ENCODE measurements around the gene FLII.
"Not testable (repeated sequence)": the region's sequence is repeated elsewhere in the genome, so short reads cannot be mapped to it uniquely, and the experiment has no call there.

FLII gene

GRCh38 chr17:18258356-18259038 is at the start of gene FLII:
Gene FLII, minus strand, starts transcription at chr17:18258738. Its CDS starts 48 bp downstream, at chr17:18258690.
- no peak for FAIRE-seq
- peak; percentile 95 for TF ChIP-seq POLR2A (IDR thresholded peaks at IDR 0.05; ENCODE audit: low read depth, low read length)
- no peak for DNase-seq (ENCODE audit: insufficient read length, low spot score)

GRCh38 chr17:18303206-18303605 is 44.7 kb upstream of the FLII start:
- FAIRE-seq, result not testable (repeated sequence)

DNA sequence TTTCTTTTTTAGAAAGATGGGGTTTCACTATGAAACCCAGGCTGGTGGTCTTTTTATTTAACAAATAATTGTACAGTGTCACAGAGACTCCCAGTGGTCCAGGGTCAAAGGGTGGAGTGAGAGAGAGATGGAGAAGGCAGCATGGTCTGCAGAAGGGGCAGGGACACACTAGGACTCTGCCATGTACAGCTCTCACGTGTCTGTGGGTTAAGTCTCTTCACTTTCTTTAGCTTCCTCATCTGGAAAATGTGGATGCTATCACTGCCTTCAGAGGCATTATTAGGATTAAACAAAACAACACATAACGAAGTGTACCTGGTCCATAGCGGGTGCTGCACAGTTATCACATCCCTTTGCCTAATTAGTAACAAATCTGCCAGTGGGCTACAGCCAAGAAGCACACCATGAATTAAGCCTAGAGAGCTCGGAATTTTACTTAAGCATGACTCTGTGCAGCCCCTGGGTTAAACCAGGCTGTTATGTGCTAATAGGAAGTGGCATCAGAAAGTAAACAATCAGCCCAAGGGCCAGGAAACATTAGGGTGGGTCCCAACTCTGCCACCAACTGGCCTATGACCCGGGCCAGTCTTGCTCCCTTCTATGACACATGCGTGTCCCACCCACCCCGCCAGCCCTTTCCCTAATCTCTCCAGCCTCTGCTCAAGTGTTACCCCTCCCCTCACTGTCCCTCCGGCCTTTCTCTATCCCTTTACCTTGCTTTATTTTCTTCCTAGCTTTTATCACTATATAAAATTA is 42.4 kb upstream of the FLII start:
- TF ChIP-seq POLR2A (IDR thresholded peaks at IDR 0.05; ENCODE audit: low read depth, low read length), result no peak
- DNase-seq (ENCODE audit: insufficient read length, low spot score) (no peak), FAIRE-seq (no peak)

More at GRCh38 chr17:18303206-18303605, 44.7 kb upstream of the FLII start:
- DNase-seq (ENCODE audit: insufficient read length, low spot score), result not testable (repeated sequence)

DNA sequence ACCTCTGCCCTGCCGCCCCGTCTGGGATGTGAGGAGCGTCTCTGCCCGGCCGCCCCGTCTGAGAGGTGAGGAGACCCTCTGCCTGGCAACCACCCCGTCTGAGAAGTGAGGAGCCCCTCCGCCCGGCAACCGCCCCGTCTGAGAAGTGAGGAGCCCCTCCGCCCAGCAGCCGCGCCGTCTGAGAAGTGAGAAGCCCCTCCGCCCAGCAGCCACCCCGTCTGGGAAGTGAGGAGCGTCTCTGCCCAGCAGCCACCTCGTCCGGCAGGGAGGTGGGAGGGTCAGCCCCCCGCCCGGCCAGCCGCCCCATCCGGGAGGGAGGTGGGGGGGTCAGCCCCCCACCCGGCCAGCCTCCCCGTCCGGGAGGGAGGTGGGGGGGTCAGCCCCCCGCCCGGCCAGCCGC is 39.5 kb upstream of the FLII start:
- FAIRE-seq; DNase-seq (ENCODE audit: insufficient read length, low spot score): not testable (repeated sequence)

DNA sequence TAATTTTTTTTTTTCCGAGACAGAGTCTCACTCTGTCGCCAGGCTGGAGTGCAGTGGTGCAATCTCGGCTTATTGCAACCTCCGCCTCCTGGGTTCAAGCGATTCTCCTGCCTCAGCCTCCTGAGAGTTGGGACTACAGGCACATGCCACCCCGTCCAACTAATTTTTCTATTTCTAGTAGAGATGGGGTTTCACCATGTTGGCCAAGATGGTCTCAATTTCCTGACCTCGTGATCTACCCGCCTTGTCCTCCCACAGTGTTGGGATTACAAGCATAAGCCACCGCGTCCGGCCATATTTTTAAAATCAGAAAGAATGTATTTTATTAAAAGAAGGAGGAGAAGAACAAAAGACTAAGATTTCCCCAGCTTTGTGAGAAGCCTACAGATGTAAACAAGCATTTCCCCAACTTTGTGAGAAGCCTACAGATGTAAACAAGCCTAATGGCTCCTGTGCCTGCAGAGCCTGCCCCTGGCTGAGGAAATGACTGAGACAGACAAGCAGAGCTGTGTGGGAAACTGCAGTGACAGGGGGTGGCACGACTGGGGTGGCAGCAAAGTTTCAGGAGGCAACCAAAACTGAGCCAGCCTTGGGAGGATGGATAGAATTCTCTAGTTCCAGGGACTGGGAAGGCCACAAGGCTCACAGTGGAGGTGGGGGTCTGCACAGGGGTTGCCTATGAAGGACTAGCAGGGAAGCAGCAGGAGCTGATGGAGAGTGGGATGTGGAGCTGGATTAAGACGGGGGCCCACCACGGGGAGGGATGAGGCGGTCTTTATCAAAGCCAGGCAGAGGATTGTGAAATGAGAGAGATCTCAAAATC is 33.4 kb upstream of the FLII start:
- DNase-seq (ENCODE audit: insufficient read length, low spot score) (no peak), FAIRE-seq (no peak)
- no peak for TF ChIP-seq POLR2A (IDR thresholded peaks at IDR 0.05; ENCODE audit: low read depth, low read length)

GRCh38 chr17:18285296-18285695 is 26.8 kb upstream of the FLII start:
- FAIRE-seq (no peak), DNase-seq (ENCODE audit: insufficient read length, low spot score) (no peak)
- TF ChIP-seq POLR2A (IDR thresholded peaks at IDR 0.05; ENCODE audit: low read depth, low read length), result no peak

DNA sequence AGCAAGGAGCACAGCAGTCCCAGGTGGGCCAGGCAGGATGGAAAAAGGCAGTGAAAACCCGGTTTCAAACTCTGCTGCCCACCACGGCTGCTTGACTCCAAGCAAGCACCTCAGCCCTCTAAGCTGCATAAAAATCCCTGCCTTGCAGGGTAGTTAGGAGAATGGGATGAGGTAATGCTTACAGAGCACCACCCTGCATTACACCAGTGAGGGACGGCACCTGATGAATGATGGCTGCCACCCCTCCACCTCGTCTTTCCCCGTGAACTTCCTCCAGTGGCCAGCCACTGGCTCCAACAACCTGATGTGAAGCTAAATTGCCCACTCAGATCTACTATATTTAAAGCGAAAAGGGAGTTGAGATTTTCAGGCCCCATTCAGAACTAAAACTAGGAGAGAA is 23.2 kb upstream of the FLII start:
- TF ChIP-seq POLR2A (IDR thresholded peaks at IDR 0.05; ENCODE audit: low read depth, low read length), result no peak
- FAIRE-seq (no peak), DNase-seq (ENCODE audit: insufficient read length, low spot score) (no peak)

GRCh38 chr17:18280766-18281371 is 22.3 kb upstream of the FLII start:
- DNase-seq (ENCODE audit: insufficient read length, low spot score) (no peak), FAIRE-seq (no peak)
- TF ChIP-seq POLR2A (IDR thresholded peaks at IDR 0.05; ENCODE audit: low read depth, low read length), result no peak

GRCh38 chr17:18280249-18280648 is 21.7 kb upstream of the FLII start:
- FAIRE-seq (no peak), DNase-seq (ENCODE audit: insufficient read length, low spot score) (no peak)
- no peak for TF ChIP-seq POLR2A (IDR thresholded peaks at IDR 0.05; ENCODE audit: low read depth, low read length)

GRCh38 chr17:18278867-18279266 is 20.3 kb upstream of the FLII start:
- no peak for FAIRE-seq
- no peak for TF ChIP-seq POLR2A (IDR thresholded peaks at IDR 0.05; ENCODE audit: low read depth, low read length)
- no peak for DNase-seq (ENCODE audit: insufficient read length, low spot score)

- no peak for TF ChIP-seq POLR2A (IDR thresholded peaks at IDR 0.05; ENCODE audit: low read depth, low read length)
- DNase-seq (ENCODE audit: insufficient read length, low spot score) (no peak), FAIRE-seq (no peak)
These were observed 18.5 kb upstream of the FLII start for GRCh38 chr17:18277076-18277475.

DNA sequence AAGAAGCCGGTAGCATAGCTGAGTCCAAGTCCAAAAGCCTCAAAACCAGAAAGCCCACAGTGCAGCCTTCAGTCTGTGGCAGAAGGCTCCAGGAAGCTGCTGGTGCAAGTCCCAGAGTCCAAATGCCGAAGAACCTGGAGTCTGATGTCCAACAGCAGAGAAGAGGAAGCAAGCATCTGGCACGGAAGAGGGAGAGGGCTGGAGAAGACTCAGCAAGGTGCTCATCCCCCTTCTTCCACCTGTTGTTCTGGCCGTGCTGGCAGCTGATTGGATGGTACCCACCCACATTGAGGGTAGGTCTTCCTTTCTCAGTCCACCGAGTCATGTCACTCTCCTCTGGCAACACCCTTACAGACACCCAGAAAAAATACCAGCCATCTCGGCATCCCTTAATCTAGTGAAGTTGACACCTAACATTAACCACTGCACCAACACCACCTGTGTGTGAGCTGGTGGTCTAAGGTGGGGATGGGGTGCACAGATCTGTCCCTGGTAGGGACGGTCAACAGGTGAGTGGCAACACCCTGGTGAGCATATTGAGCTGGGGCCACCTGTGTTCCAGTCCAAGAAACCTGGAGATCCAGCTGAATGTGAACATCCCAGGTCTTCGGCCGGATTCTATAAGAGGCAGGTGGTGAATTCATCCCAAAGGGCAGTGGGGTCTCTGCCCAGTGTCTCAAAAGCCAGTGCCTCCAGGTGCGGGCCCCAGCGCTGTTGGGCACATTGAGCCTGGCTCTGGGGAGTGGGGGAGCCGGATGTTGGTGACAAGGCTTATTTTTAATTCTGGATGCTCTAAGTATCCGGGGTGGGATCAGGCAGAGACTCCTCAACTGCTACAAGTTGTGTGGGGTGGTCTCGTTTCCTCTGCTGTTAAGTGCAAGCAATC is 11.8 kb upstream of the FLII start:
- no peak for FAIRE-seq
- TF ChIP-seq POLR2A (IDR thresholded peaks at IDR 0.05; ENCODE audit: low read depth, low read length), result no peak
- DNase-seq (ENCODE audit: insufficient read length, low spot score), result no peak
